GM15510 (cell line): ENCODE measurements around the gene WHRN.
A peak's percentile ranks its signal among the peaks of the same experiment; 100 is the strongest.

Source experiments
- POLR2A ChIP-seq: IDR thresholded peaks from 3 replicates; pipeline ENCODE4 v1.6.1; 2011; ENCODE audit warnings: borderline replicate concordance; ENCODE audit not compliant: insufficient read length; ENCODE audit errors: extremely low read depth

Gene WHRN

DNA sequence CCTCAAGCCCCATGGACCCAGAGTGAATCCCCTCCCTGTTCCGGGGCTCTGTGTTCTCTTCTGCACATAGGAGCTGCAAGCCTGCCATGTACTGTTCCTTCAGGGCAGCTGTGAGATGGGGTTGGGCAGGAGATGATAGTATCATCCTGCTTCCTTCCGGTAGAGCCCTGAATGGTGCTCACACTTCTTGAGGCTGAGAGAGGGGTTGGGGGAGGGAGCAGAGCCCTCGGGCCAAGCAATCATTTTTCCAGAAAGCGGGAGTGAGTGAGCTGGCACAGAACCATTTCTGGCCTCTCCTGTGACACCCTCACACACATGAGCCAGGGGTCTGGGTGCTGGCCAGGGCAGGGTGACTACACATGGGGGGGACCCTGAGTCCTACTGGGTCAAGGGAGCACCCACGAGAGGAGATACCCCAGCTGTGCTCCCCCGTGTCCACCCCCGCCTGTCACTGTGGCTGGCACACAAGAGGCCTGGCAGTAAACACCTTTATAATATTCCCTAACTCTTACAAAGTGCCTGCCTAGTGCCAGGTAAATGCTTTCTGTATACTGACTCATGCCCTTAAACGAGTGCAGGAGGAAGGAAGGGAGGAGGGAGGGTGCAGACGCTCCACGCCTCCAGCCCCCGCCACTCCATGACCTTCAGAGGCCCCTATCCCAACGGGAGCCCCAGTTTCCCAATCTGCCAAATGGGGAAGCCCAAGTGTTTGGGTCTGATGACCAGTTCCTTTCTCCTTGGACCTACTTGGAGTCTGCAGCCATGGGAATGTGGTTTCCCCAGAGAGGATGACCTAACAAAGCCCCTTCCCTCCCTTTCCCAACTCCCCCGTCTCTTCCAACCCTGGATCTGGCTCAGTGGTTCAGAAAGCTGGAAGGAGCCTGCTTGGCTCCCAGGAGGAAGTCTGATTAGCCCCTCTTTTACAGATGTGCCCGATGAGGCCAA is 133.0 kb downstream of the WHRN start:
- peak; percentile 27 for TF ChIP-seq POLR2A

- no peak for TF ChIP-seq POLR2A
These were observed 133.8 kb downstream of the WHRN start for GRCh38 chr9:114371343-114371944.

DNA sequence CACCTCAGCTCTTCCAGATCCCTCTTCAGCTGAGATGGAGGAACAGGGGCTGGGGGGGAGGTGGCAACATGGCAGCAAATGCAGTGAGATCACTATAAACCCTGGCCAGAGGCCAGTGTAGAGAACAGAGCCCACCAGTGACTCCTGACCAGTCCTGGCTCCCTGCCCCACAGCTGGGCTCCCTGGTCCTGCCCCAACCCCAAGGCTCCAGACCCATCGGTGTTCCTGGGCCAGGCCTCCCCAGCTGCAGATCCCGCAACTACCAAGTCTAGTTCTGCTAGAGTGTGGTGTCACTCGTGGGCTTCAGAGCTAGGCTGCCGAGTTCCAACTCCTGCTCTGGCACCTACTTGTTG is 134.3 kb downstream of the WHRN start:
- no peak for TF ChIP-seq POLR2A

- no peak for TF ChIP-seq POLR2A
These were observed 134.9 kb downstream of the WHRN start for GRCh38 chr9:114370251-114370967.

GRCh38 chr9:114369216-114370130 is 135.8 kb downstream of the WHRN start:
- no peak for TF ChIP-seq POLR2A

GRCh38 chr9:114367772-114368569 is 137.3 kb downstream of the WHRN start:
- TF ChIP-seq POLR2A, result no peak

DNA sequence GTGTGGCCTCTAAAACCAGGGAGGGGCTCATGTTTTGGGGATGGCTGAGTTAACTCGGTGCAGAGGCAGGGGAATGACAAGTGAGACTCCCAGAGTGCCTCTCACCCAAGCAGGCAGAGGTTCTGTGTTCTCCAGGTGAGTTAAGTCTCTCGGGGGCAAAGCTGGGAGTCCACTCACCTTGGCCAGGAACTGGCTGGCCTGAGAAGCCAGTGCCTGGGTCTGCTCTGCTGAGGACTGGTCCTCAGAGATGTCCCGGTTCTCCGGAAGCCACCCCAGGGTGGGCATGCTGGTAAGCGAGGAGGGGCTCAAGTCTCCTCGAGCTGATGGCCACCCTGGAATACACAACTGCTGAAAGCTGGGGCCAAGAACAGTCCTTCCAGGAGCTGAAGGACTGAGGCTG is 137.9 kb downstream of the WHRN start:
- no peak for TF ChIP-seq POLR2A

GRCh38 chr9:114366334-114367128 is 138.7 kb downstream of the WHRN start:
- no peak for TF ChIP-seq POLR2A

- no peak for TF ChIP-seq POLR2A
These were observed 140.1 kb downstream of the WHRN start for GRCh38 chr9:114365194-114365593.

GRCh38 chr9:114364134-114365041 is 140.9 kb downstream of the WHRN start:
- TF ChIP-seq POLR2A, result no peak

GRCh38 chr9:114363424-114363823 is 141.8 kb downstream of the WHRN start:
- no peak for TF ChIP-seq POLR2A

DNA sequence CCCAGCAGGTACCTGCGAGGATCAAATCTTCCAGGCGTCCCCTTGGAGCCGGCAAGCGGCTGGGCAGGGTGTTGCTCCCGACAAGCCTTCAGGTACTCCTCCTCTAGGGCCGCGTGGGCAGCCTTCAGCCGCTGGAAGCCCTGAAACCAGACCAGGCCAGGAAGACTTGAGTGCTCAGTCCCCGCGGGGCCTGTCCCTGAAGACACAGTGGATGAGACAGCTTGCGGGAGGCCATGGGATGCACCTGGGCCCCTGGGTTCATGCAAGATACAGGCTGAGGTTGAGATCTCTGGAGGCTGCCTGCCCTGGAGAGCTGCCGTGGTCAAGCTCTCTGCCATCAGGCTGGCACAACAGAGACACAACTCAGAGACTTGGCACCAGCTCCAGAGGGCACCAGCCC is 142.9 kb downstream of the WHRN start:
- TF ChIP-seq POLR2A, result no peak
